Suprapubic skin (tissue), 4 donors: ENCODE results near the gene C19orf38. TPM values are rescaled to one million over a fixed set of nuclear protein-coding genes. Genes with fewer than 3 reads are reported as not detected.

Experiments used
- DNase-seq, 2 donors: peaks; one replicate each; pipeline ENCODE4 v3.0.0-alpha.2; 2019; ENCODE audit warnings: low spot score in 2 of 2
- H3K27ac ChIP-seq: fragments of 200-600 bp; sonication (generic); one replicate; pipeline ENCODE4 v1.5.1; 2019
- H3K27me3 ChIP-seq: fragments of 200-600 bp; sonication (generic); one replicate; pipeline ENCODE4 v1.5.1; 2019
- H3K36me3 ChIP-seq: fragments of 200-600 bp; sonication (generic); one replicate; pipeline ENCODE4 v1.5.1; 2019
- H3K4me1 ChIP-seq: fragments of 200-600 bp; sonication (generic); one replicate; pipeline ENCODE4 v1.5.1; 2019
- H3K4me3 ChIP-seq: fragments of 200-600 bp; sonication (generic); one replicate; pipeline ENCODE4 v1.5.1; 2019; ENCODE audit warnings: mild to moderate bottlenecking
- H3K9me3 ChIP-seq: fragments of 200-600 bp; sonication (generic); one replicate; pipeline ENCODE4 v1.5.1; 2019
- EP300 ChIP-seq: sonication (generic); formaldehyde crosslinking; IDR thresholded peaks from one replicate; pipeline ENCODE4 v1.6.1; 2017; ENCODE audit warnings: antibody characterized with exemption
- POLR2A ChIP-seq, 2 donors: fragments of 450-650 bp; IDR thresholded peaks; one replicate each; pipeline ENCODE4 v1.6.1; 2017; ENCODE audit warnings: antibody characterized with exemption in 2 of 2, mild to moderate bottlenecking in 2 of 2, moderate library complexity in 2 of 2
- POLR2AphosphoS5 ChIP-seq, 3 donors: sonication (generic); formaldehyde crosslinking; IDR thresholded peaks; one replicate each; pipeline ENCODE4 v1.6.1; 2017; ENCODE audit warnings: antibody characterized with exemption in 3 of 3
- WGBS: methylation state at CpG from one replicate; pipeline ENCODE4 v1.1.5; 2018; 5-methylcytosine and 5-hydroxymethylcytosine counted together
- total RNA-seq, 4 donors: library from RNA; depleted of rRNA; stranded (reverse); fragments of >200 nt; gene quantifications; one replicate each; pipeline ENCODE4 v1.1.0, GENCODE V29; 2016
- TF ChIP-seq, protein P1 (sequence below), 2 donors: fragments of 200-600 bp in 1 of 2; fragments of 450-650 bp in 1 of 2; sonication (generic) in 1 of 2; IDR thresholded peaks; one replicate each; pipeline ENCODE4 v1.5.1; 2016 to 2019; ENCODE audit warnings: antibody characterized with exemption in 2 of 2, mild to moderate bottlenecking in 1 of 2, moderate library complexity in 1 of 2

C19orf38 gene
- total RNA-seq, 4 donors from 2014 or later = 1.7 TPM; not detected in 3

GRCh38 chr19:10805758-10806247, 42.4 kb upstream of the C19orf38 start:
- Histone ChIP-seq H3K27me3 (no peaks in the 10 kb centered on the region), H3K4me1 (no peaks in the 10 kb centered on the region), H3K36me3 (peaks cover 83% of the 10 kb centered on the region), H3K4me3 (no peak overlapping the region), H3K27ac (no peak overlapping the region), H3K9me3 (no peaks in the 10 kb centered on the region)
- 91% methylated on average over 11 of the region's 11 CpGs for WGBS
- TF ChIP-seq POLR2A (IDR thresholded peaks at IDR 0.05) (no peak), EP300 (no peak), POLR2AphosphoS5 (IDR thresholded peaks at IDR 0.05) (no peak)
- TF ChIP-seq, protein P1, sequence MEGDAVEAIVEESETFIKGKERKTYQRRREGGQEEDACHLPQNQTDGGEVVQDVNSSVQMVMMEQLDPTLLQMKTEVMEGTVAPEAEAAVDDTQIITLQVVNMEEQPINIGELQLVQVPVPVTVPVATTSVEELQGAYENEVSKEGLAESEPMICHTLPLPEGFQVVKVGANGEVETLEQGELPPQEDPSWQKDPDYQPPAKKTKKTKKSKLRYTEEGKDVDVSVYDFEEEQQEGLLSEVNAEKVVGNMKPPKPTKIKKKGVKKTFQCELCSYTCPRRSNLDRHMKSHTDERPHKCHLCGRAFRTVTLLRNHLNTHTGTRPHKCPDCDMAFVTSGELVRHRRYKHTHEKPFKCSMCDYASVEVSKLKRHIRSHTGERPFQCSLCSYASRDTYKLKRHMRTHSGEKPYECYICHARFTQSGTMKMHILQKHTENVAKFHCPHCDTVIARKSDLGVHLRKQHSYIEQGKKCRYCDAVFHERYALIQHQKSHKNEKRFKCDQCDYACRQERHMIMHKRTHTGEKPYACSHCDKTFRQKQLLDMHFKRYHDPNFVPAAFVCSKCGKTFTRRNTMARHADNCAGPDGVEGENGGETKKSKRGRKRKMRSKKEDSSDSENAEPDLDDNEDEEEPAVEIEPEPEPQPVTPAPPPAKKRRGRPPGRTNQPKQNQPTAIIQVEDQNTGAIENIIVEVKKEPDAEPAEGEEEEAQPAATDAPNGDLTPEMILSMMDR (IDR thresholded peaks at IDR 0.05) = no peak
- DNase-seq = no peak

GRCh38 chr19:10808937-10809649, 39.1 kb upstream of the C19orf38 start:
- H3K4me3 ChIP-seq = no peak overlapping the region
- peaks cover 85% of the 10 kb centered on the region for H3K36me3 ChIP-seq
- no peak for TF ChIP-seq POLR2AphosphoS5 (IDR thresholded peaks at IDR 0.05)
- no peak for TF ChIP-seq POLR2A (IDR thresholded peaks at IDR 0.05)
- no peak for TF ChIP-seq EP300
- TF ChIP-seq, protein P1 (IDR thresholded peaks at IDR 0.05) = no peak
- DNase-seq = no peak
- H3K27ac ChIP-seq = no peak overlapping the region
- H3K27me3 ChIP-seq = no peaks in the 10 kb centered on the region
- H3K4me1 ChIP-seq = peaks cover 4% of the 10 kb centered on the region
- 56% methylated on average over 7 of the region's 10 CpGs for WGBS
- no peaks in the 10 kb centered on the region for H3K9me3 ChIP-seq

DNA sequence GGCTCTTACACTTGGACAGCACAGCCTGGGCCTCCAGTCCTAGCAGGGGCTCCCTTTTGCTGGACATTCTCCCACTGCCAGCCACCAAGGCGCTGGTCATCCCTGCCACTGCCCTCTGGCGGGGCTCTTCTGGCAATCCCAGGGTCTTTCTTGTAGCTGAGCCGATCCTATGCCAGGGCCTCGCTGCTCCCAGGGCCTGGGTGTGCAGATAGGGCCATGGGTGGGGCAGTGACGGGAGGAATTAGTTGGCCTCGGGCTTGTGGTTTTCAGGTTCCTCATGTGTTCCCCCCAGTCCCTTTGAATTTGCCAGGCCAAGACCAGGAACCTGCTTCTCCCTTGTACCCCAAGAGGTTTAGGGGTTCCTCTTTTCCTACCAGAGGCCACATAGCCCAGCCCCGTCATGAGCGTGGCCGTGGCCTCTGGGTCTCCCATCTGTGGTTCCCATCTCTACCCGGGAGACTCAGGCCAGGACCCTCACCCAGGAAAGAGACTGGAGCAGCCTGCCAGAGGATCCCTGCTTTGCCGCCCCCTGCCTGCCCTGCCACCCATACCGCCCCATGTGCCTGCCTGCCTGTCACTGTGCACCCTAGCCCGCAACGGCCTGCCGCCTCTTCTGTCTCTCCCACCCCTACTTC, 38.4 kb upstream of the C19orf38 start:
- peaks cover 85% of the 10 kb centered on the region for H3K36me3 ChIP-seq
- 74% methylated on average over 9 of the region's 15 CpGs for WGBS
- TF ChIP-seq EP300 (no peak), POLR2AphosphoS5 (IDR thresholded peaks at IDR 0.05) (no peak), POLR2A (IDR thresholded peaks at IDR 0.05) (no peak)
- TF ChIP-seq, protein P1 (IDR thresholded peaks at IDR 0.05) = no peak

GRCh38 chr19:10811391-10812111, 36.7 kb upstream of the C19orf38 start:
- peaks cover 11% of the 10 kb centered on the region for H3K4me1 ChIP-seq
- H3K27me3 ChIP-seq = no peaks in the 10 kb centered on the region
- no peak overlapping the region for H3K4me3 ChIP-seq
- 100% methylated on average over 3 of the region's 17 CpGs for WGBS
- peaks cover 85% of the 10 kb centered on the region for H3K36me3 ChIP-seq
- no peaks in the 10 kb centered on the region for H3K9me3 ChIP-seq
- TF ChIP-seq POLR2AphosphoS5 (IDR thresholded peaks at IDR 0.05) (no peak), POLR2A (IDR thresholded peaks at IDR 0.05) (no peak), EP300 (no peak)
- TF ChIP-seq, protein P1 (IDR thresholded peaks at IDR 0.05) = no peak
- DNase-seq = no peak
- no peak overlapping the region for H3K27ac ChIP-seq

More for the DNA sequence above, 38.4 kb upstream of the C19orf38 start:
- no peak overlapping the region for H3K27ac ChIP-seq
- H3K9me3 ChIP-seq = no peaks in the 10 kb centered on the region
- no peak overlapping the region for H3K4me3 ChIP-seq
- peaks cover 4% of the 10 kb centered on the region for H3K4me1 ChIP-seq
- DNase-seq = no peak
- no peaks in the 10 kb centered on the region for H3K27me3 ChIP-seq

DNA sequence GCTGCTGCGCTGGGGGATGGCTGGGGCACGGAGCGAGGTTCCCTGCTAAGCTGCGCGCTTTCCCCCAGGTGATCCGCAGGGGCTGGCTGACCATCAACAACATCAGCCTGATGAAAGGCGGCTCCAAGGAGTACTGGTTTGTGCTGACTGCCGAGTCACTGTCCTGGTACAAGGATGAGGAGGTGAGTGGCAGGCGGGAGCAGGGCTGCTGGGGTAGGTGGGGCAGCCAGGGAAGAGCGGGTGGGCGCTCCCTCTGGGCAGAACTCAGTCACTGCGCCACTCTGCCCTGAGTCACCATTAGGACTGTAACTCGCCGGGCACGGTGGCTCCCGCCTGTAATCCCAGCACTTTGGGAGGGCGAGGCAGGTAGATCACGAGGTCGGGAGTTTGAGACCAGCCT, 36.0 kb upstream of the C19orf38 start:
- no peaks in the 10 kb centered on the region for H3K9me3 ChIP-seq
- peaks cover 11% of the 10 kb centered on the region for H3K4me1 ChIP-seq
- TF ChIP-seq, protein P1 (IDR thresholded peaks at IDR 0.05) = no peak
- TF ChIP-seq POLR2AphosphoS5 (IDR thresholded peaks at IDR 0.05) (no peak), POLR2A (IDR thresholded peaks at IDR 0.05) (no peak), EP300 (no peak)
- no peak overlapping the region for H3K4me3 ChIP-seq
- H3K36me3 ChIP-seq = peaks cover 91% of the 10 kb centered on the region
- DNase-seq = no peak
- H3K27ac ChIP-seq = no peak overlapping the region
- 94% methylated on average over 15 of the region's 19 CpGs for WGBS
- H3K27me3 ChIP-seq = no peaks in the 10 kb centered on the region
